ENCODE results near the gene TRERF1.

- TF ChIP-seq POLR2A (IDR thresholded peaks at IDR 0.05) (no peak), CTCF (IDR thresholded peaks at IDR 0.05) (no peak)
These were observed 1.7 kb downstream of the TRERF1 start for GRCh38 chr6:42449917-42450476.
